BE2C (cell line): ENCODE results near the gene EPN3.

Experiments
- DNase-seq: peaks from one replicate; pipeline ENCODE4 v3.0.0-alpha.2; 2020
- H3K27me3 ChIP-seq: fragments of 250-450 bp; sonication (Bioruptor Pico); 2 replicates; pipeline ENCODE4 v1.5.1; 2020; ENCODE audit warnings: mild to moderate bottlenecking
- H3K36me3 ChIP-seq: fragments of 250-450 bp; sonication (Bioruptor Pico); 2 replicates; pipeline ENCODE4 v1.5.1; 2020; ENCODE audit warnings: mild to moderate bottlenecking
- H3K4me1 ChIP-seq: fragments of 250-450 bp; sonication (Bioruptor Pico); 2 replicates; pipeline ENCODE4 v1.5.1; 2020
- H3K4me3 ChIP-seq: 2 replicates; pipeline ENCODE4 v1.5.1; 2011; ENCODE audit warnings: low read depth, low read length
- H3K9me3 ChIP-seq: fragments of 250-450 bp; sonication (Bioruptor Pico); 2 replicates; pipeline ENCODE4 v1.5.1; 2020
- TF ChIP-seq, protein P1 (sequence below): IDR thresholded peaks from 2 replicates; pipeline ENCODE4 v1.5.1; 2012; ENCODE audit warnings: mild to moderate bottlenecking, low read depth, low read length

Gene EPN3

DNA sequence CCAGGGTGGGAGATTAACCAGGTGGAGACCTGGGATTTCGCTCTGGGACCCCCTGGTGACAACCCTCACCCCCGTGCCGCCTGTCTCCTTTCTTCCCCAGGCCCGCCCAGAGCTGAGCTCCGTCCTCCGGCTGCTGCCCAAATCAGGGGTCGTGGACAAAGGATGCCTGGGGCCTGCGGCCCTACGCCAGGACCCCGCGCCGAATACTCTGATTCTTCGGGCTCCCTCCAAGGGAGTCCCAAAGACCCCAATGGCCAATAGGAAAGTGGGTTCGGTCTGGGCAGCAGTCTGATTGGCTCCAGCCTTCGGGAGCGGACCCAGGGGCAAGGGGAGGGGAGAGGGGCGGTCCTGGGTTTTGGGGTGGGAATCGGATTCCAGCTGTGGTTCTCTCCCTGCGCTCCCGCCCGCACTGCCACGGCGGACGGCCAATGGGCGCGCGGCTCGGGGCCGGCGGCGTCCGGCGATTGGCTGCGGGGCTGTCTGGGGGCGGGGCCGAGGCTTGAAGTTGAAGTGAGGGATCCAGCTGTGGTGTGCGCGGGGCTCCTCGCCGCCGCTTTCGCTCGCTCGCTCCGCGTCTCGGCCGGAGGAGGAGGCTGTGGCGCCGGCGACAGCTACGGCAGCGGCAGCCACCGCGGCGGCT, 27.8 kb downstream of the EPN3 start, which contains the start of gene CACNA1G:
CACNA1G (plus strand) TSS at position 531 of the 640 bp plus-strand sequence. CDS start 745 bp downstream, outside the sequence.
- Histone ChIP-seq H3K9me3 (no peaks in the 10 kb centered on the region; the same call in 1 of the 2 replicates), H3K27me3 (peaks cover 39% of the 10 kb centered on the region), H3K4me1 (peaks cover 13% of the 10 kb centered on the region), H3K4me3 (peak within 1 kb of the TSS; percentile 46), H3K36me3 (no peaks in the 10 kb centered on the region)
- TF ChIP-seq, protein P1, sequence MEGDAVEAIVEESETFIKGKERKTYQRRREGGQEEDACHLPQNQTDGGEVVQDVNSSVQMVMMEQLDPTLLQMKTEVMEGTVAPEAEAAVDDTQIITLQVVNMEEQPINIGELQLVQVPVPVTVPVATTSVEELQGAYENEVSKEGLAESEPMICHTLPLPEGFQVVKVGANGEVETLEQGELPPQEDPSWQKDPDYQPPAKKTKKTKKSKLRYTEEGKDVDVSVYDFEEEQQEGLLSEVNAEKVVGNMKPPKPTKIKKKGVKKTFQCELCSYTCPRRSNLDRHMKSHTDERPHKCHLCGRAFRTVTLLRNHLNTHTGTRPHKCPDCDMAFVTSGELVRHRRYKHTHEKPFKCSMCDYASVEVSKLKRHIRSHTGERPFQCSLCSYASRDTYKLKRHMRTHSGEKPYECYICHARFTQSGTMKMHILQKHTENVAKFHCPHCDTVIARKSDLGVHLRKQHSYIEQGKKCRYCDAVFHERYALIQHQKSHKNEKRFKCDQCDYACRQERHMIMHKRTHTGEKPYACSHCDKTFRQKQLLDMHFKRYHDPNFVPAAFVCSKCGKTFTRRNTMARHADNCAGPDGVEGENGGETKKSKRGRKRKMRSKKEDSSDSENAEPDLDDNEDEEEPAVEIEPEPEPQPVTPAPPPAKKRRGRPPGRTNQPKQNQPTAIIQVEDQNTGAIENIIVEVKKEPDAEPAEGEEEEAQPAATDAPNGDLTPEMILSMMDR = no peak
- peak; percentile 94 for DNase-seq

DNA sequence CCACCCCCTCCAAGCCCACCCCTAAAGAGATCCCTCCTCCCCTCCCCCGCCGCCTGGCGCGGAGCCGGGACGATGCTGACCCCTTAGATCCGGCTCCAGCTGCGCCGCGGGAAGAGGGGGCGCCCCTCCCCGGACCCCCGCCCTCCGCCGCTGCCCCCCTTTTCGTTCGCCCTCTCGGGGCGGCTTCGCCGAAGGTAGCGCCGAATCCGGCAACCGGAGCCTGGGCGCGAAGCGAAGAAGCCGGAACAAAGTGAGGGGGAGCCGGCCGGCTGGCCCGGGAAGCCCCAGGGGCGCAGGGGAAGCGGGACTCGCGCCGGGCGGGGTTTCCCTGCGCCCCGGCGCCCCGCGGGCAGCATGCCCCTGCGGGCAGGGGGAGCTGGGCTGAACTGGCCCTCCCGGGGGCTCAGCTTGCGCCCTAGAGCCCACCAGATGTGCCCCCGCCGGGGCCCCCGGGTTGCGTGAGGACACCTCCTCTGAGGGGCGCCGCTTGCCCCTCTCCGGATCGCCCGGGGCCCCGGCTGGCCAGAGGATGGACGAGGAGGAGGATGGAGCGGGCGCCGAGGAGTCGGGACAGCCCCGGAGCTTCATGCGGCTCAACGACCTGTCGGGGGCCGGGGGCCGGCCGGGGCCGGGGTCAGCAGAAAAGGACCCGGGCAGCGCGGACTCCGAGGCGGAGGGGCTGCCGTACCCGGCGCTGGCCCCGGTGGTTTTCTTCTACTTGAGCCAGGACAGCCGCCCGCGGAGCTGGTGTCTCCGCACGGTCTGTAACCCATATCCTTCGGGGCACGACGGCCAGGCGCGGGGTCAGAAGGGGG, 28.6 kb downstream of the EPN3 start:
- Histone ChIP-seq H3K27me3 (peaks cover 39% of the 10 kb centered on the region), H3K36me3 (no peaks in the 10 kb centered on the region), H3K9me3 (no peaks in the 10 kb centered on the region; the same call in 1 of the 2 replicates), H3K4me3 (peak overlapping the region; percentile 19), H3K4me1 (peaks cover 21% of the 10 kb centered on the region)
- DNase-seq = no peak
- TF ChIP-seq, protein P1 = no peak

DNA sequence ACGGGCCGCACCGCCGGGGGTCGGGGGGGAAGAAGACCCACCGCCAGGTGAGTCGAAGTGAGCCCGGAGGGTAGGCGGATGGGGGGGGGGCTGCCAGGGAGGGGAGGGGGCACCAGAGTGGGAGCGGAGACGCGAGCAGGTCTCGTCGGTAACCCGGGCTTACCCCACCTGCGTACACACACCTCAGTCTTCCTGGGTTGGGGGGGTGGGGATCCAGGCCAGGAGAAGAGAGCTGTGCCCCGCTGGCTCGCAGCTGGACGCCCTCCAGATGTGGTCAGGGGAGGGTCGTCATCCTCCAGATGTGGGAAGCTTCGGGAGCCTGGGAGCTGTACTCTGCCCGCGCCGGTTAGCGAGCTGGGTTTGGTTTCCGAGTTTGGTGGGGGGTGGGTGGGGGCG, 29.2 kb downstream of the EPN3 start:
- Histone ChIP-seq H3K36me3 (no peaks in the 10 kb centered on the region), H3K27me3 (peaks cover 39% of the 10 kb centered on the region), H3K4me1 (peaks cover 23% of the 10 kb centered on the region), H3K9me3 (no peaks in the 10 kb centered on the region; the same call in 1 of the 2 replicates), H3K4me3 (no peak overlapping the region)
- TF ChIP-seq, protein P1 = no peak
- no peak for DNase-seq

DNA sequence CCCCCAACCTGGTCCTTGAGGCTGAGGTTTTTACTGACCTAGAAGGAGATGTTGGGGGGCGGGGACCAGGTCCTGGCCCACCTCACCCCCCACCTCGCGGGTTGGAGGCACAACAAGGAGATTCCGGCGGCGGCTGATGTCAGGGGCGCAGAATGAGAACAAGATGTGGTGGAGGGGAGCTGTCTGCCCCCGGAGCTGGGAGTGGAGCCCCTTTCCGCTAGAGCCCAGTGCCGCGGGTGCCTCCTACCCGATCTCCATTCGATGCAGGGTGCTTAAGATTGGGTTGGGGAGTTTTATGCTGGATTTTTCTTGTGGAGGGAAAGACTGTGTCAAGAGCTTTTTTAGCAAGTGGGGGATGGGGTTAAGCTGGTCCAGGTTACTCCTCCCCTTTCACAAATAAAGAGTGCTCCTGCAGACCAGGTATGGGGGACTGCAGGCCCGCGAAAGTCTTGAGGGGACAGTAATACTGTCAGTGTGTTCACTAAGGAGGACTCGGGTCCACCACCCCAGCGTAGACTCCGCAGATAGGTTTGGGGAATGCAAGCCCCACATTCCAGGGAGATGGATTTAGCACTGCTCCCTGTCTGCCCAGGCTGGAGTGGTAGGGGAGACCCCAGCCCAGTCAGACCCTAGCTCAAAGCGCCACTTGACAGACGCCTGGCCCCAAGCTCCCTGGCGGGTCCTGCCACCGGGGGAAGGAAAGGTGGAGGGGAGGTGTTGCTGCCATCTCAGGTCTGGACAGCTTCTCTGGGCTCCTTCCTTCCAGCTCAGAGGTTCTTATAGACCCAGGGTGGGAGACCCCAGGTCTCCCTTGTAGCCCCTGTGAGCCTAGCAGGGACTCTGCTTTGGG, 29.9 kb downstream of the EPN3 start:
- H3K4me3 ChIP-seq = no peak overlapping the region
- no peak for DNase-seq
- H3K4me1 ChIP-seq = peaks cover 21% of the 10 kb centered on the region
- H3K9me3 ChIP-seq = no peaks in the 10 kb centered on the region; the same call in 1 of the 2 replicates
- TF ChIP-seq, protein P1 = no peak
- H3K27me3 ChIP-seq = peaks cover 39% of the 10 kb centered on the region
- no peaks in the 10 kb centered on the region for H3K36me3 ChIP-seq

DNA sequence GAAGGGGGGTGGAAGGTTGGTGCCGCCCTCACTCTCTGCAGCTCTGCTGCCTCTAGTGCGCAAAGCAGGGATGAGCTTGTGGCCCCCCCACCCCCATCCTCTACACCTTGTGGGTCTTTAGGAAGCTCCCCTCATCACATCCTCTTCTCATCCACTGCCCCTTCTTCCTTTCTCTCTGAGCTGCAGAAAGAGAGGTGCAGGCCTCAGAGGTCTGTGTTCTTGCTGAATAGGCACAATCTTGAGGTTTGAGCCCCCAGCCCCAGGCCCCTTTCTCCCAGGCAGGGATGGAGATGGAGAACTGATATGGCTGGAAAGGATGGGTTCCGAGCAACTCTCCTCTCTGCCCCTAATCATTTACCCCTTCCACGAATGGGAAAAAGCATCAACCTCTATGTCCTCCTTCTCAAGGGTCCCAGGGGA, 30.6 kb downstream of the EPN3 start:
- Histone ChIP-seq H3K4me1 (peaks cover 20% of the 10 kb centered on the region), H3K9me3 (no peaks in the 10 kb centered on the region; the same call in 1 of the 2 replicates), H3K27me3 (peaks cover 39% of the 10 kb centered on the region), H3K36me3 (no peaks in the 10 kb centered on the region), H3K4me3 (no peak overlapping the region)
- TF ChIP-seq, protein P1 = no peak
- no peak for DNase-seq
